ENCODE measurements around the gene SLC25A22.

Gene SLC25A22

GRCh38 chr11:770642-771616 is 27.2 kb downstream of the SLC25A22 start:
- DNase-seq = no peak

DNA sequence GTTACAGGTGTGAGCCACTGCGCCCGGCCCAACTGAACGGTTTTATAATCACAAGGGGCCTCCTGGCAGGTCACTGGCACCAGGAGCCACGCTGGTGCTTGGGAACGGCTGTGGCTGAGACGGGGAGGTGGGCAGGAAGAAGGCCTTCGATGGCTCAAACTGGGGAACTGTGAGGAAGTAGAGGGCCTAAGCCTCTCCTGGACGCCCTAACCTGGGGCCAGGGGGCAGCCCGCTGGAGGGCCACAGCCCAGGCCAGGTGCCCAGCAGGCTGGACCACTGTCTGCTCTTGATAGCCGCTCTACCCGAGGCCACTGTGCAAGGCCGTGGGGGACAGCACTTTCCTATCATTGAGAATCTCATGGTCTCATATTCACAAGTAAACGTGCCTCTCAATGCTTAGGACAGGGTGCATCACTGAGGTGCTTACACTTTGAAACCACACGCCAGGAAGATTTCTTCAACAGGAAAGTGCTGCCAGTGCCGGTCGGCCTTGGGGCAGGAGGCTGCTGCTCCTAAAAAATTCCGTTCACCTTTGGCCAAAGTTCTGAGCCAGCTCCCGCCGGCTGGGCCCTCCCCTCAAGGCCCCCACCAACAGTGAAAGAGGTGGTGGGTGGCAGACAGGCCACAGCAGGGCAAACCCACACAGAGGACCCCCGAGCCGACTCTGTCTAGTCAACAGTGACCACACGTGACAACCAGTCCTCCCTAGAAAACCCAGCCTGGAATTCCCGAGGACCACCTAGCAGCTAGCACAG is 28.0 kb downstream of the SLC25A22 start:
- DNase-seq = no peak

DNA sequence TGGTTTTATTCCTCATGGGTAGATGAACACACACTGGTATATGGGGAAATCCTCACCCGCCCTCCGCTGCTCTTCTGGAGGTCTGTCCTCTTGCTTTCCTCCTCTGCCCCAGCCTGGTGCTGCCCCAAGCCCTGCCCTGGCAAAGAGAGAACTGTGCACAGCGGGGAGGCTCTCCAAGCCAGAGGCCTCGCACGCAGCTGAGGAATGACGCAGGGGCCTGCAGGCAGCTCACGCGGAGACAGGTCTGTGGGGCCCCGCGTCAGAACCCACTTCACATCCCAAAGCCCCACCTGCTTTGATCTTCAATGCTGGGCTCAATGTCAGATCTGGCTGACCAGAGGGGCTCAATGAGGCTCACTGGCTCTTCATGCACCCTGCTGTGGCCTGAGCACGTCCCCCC is 30.8 kb downstream of the SLC25A22 start:
- no peak for DNase-seq

- DNase-seq = no peak
Measured at GRCh38 chr11:766936-767210, 31.2 kb downstream of the SLC25A22 start.

DNA sequence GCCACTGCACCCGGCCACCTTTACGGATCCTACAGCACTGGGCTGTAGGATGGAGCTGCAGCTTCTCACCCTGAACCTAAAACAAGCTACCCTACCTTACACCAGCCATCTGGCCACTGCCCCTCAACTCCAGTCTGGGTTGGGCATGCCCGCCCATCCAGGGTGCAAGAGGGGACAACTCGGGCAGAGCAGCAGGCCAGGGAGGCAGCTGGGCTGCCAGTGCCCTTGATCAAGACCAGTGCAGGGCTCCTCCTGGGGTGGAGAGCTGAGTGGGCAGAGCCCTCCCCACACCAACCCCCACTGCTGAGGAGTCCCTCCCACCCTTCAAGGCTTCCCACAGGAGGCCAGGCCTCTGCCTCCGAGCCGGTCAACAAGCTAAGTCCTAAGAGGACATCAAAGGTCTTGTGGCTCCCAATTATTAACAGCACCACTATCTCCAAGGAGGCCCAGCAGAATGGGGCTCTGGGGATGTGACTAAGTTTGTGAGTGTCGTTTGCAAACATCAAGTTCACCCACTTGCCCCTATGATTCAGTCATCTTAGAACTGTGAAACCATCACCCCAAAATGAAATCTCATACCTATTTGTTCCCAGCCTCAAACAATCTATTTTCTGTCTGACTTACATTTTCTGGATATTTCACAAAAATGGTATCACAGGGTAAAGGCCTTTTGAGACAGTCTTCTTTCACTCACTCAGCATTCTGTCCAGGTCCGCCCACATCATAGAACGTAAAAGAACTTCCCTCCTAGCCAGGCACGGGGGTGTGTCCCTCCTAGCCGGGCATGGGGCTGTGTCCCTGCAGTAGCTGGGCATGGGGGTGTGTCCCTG is 31.8 kb downstream of the SLC25A22 start:
- DNase-seq = peak; percentile 38 to 58

DNA sequence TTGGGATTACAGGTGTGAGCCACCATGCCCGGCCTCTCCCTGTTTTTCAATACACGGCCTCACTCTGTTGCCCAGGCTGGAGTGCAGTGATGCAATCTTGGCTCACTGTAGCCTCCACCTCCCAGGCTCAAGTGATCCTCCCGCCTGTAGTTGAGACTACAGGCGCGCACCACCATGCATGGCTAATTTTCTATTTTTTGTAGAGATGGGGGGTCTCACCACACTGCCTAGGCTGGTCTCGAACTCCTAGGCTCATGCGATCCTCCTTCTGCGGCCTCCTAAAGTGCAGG is 32.3 kb downstream of the SLC25A22 start:
- DNase-seq = no peak

- DNase-seq = peak in 1 of 2 donors; percentile 47
Measured at GRCh38 chr11:765025-765801, 32.9 kb downstream of the SLC25A22 start.

GRCh38 chr11:764322-765024 is 33.6 kb downstream of the SLC25A22 start:
- no peak for DNase-seq

- DNase-seq = no peak
Measured at GRCh38 chr11:763549-764321, 34.3 kb downstream of the SLC25A22 start.

DNA sequence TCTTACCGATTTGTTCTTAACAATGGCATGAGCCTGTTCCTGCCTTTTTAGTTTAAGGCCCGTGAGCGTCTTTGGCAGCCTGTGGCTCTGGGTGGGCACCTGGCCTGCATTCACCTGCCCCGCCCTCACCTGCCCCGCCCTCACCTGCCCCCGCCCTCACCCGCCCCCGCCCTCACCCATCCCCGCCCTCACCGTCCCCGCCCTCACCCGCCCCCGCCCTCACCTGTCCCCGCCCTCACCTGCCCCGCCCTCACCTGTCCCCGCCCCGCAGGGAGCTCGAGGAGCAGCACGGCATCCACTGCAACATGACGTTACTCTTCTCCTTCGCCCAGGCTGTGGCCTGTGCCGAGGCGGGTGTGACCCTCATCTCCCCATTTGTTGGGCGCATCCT is 35.0 kb downstream of the SLC25A22 start:
- DNase-seq = no peak

GRCh38 chr11:762421-763072 is 35.5 kb downstream of the SLC25A22 start:
- DNase-seq = peak; percentile 66 to 67

DNA sequence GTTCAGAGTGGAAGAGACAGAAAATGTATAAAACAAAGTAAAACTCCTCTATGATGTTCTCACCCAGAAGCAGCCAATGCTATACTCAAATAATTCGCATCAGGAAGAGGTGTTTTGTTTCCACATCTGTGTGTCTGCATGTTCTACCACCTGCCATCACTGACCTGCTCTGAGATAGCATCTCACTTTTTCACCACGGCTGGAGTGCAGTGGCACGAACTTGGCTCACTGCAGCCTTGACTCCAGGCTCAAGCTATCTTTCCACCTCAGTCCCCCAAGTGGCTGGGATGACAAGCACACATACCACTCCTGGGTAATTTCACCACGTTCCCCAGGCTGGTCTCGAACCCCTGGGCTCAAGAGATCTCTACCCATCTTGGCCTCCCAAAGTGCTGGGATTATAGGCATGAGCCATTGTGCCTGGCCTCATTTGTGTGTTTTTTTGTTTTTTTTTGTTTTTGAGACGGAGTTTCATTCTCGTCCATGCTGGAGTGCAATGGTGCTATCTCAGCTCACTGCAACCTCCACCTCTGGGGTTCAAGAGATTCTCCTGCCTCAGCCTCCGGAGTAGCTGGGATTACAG is 36.5 kb downstream of the SLC25A22 start:
- no peak for DNase-seq

- peak in 1 of 2 donors; percentile 63 for DNase-seq
Measured at GRCh38 chr11:760236-760635, 37.8 kb downstream of the SLC25A22 start.

DNA sequence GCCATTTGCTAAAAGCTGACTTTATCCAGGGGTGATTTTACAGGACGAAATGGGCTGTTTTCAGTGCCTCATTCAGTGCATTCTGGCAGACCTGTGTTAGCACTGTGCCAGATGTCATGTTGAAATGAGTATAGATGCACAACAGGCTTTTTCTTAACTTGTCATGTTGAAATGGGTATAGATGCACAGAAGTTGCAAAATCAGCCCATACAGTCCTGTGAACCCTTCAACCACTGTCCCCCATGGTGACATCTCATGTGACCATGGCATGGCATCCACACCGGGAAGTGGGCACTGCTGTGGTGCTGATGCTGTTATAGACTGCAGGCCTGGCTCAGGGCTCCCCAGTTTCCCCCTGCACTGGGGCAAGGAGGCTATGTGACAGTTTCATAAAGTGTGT is 48.4 kb downstream of the SLC25A22 start:
- peak; percentile 59 to 85 for DNase-seq

- peak; percentile 25 to 37 for DNase-seq
Measured at GRCh38 chr11:748007-748359, 50.1 kb downstream of the SLC25A22 start.

GRCh38 chr11:747158-748006 is 50.7 kb downstream of the SLC25A22 start, which contains the start of gene TALDO1:
TSS of gene TALDO1 (plus strand) at chr11:747464. CDS start at chr11:747482, 18 bp downstream.
- peak; percentile 88 to 92 for DNase-seq

GRCh38 chr11:746289-747157 is 51.6 kb downstream of the SLC25A22 start:
- DNase-seq = peak; percentile 31 to 38

DNA sequence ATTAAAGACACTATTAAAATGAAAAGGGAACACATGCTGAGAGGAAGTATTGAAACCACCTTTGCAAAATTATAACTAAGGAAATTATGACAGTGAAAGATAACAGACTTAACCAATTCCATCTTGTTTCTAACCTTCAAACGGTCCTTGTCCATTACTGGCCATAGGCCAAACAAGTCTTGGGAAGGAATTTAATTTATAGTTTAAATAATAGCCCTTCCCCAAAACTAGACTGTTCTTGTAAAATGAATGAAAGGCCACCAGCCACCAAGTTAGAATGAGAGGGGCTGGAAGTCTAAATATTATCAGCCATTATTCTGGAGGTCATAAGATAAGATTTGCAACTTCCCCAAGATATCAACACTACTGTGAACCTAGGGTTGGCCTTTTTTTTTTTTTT is 52.7 kb downstream of the SLC25A22 start:
- no peak for DNase-seq

Measured in inflammatory macrophage treated with lipopolysaccharide for 1 hour (primary cell).